ENCODE data around the gene TEX48. TPM values are rescaled to one million over a fixed set of nuclear protein-coding genes. Genes with fewer than 3 reads are reported as not detected.

Gene TEX48, protein sequence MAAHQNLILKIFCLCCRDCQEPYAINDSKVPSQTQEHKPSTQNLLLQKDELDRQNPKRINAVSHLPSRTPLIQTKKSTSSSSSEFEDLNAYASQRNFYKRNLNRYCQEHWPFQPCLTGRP
- total RNA-seq (under 1 TPM in 1 of 5 experiments, not detected in 4; 0.85 TPM), polyA plus RNA-seq (not detected), total RNA-seq (not detected)

DNA sequence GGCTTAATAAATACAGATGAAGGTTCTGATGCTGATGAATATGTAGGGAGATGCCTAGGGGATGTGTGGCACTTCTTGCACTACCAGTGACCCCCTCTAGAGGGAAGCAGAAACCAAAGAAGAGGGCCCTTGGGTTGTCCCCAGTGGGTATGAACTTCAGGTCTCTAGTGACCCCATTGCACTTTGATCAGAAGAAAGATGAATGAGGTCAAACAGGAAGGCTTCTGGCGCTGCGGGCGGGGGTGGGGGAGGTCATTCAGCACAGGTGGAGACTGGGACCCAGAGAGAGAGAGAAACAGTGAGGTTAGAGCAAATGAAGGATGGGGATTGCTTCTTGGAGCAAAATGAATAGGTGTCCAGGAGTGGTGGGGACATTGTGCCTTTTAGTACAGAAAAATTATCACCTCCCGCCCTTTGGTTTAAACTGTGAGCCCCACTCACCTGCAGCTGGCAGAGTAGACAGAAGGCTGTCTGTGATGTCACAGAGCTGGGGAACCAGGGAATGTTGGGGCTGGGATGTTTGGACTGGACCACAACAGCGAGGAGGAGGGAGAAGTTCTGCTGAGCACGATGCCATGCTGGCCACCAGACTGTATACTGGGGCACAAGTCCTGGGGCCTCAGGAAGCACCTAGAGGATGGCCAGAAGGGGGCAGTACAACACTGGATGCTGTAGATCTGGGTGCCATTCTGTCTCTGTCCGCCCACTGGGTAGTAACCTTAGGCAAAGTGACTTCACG is at the start of gene TEX48:
TEX48 (minus strand) TSS at position 599 of the 739 bp plus-strand sequence. CDS start 10,469 bp downstream, outside the sequence.
- Histone ChIP-seq H3K27me3 (ENCODE audit: control insufficient read depth in 2 of 2, insufficient read depth in 2 of 2, low read length in 2 of 2) (peaks cover 0 to 4% of the 10 kb centered on the region in 2 donors), H3K4me1 (ENCODE audit: control insufficient read depth in 2 of 2, insufficient read depth in 2 of 2, low read length in 2 of 2) (peaks cover 5 to 11% of the 10 kb centered on the region in 2 donors), H3K27ac (ENCODE audit: low read depth, low read length) (no peak within 1 kb of the TSS), H3K9me3 (ENCODE audit: control insufficient read depth in 2 of 3, low read length in 3 of 3) (no peaks in the 10 kb centered on the region), H3K36me3 (ENCODE audit: control insufficient read depth in 2 of 3, insufficient read depth in 3 of 3, low read length in 3 of 3) (no peaks in the 10 kb centered on the region), H3K4me3 (ENCODE audit: low read length) (no peak within 1 kb of the TSS)
- Mint-ChIP-seq H3K27me3 (peaks cover 0 to 20% (median 14%) of the 10 kb centered on the region in 5 donors), H3K36me3 (peaks cover 0 to 19% (median 0%) of the 10 kb centered on the region in 5 donors), H3K9me3 (peaks cover 0 to 5% (median 0%) of the 10 kb centered on the region in 11 donors), H3K27ac (peak within 1 kb of the TSS in 1 of 9 donors; percentile 95), H3K4me3 (peak within 1 kb of the TSS in 1 of 10 donors; percentile 56), H3K4me1 (peaks cover 0 to 58% (median 7%) of the 10 kb centered on the region in 7 donors)
- ChIA-PET CTCF (interaction anchor here (0.6 to 5.0 kb wide), 25 partner anchors 7 to 446 kb away, joined by 3 to 40 read pairs (median 4); partner anchors contain the start of gene TNFSF8), POLR2A (interaction anchor here (1.5 kb wide), 1 partner anchor 333 kb away, joined by 5 read pairs; no protein-coding TSS in a partner anchor)
- intact Hi-C loops (cut with micrococcal nuclease): loop anchor here (1.0 to 5.0 kb wide), 13 partner anchors 10 to 1981 kb away; partner anchors contain the start of genes TNFSF15 (in 1 of the 2) and TNFSF8 (in 1 of the 2)
- peak; percentile 29 to 74 (median 62) for DNase-seq
- peak; percentile 95 for ATAC-seq

DNA sequence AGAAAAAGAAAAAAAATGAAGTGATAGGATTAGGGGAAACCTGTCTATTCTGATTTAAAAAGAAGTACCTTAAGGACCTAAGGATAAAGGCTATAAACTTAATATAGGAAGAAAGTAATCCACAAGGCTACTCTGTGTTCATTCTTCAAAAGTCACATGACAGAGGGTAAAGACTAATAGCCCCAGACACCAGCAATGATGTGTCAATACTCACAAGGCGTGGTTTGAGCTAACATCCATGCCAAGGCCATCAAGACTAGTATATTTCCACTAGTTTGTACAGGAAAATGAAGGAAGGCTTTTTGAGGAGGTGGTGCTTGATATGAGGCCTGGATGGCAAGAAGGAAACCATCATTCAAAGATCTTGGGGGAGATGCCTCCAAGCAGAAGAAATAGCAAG is 49.7 kb upstream of the TEX48 start:
- DNase-seq: no peak
- POLR2A ChIA-PET: no interaction called here
- no peak for ATAC-seq
- Mint-ChIP-seq H3K36me3 (peaks cover 0 to 47% (median 0%) of the 10 kb centered on the region in 5 donors), H3K9me3 (peaks cover 0 to 13% (median 0%) of the 10 kb centered on the region in 11 donors), H3K4me1 (peaks cover 0 to 28% (median 7%) of the 10 kb centered on the region in 7 donors), H3K4me3 (no peak overlapping the region), H3K27me3 (no peaks in the 10 kb centered on the region), H3K27ac (no peak overlapping the region)
- CTCF ChIA-PET: interaction anchor here (12.6 kb wide), 1 partner anchor 177 kb away, joined by 151 read pairs; no protein-coding TSS in a partner anchor
- intact Hi-C loops (cut with micrococcal nuclease): no loop called here
- Histone ChIP-seq H3K4me3 (ENCODE audit: low read length) (no peak overlapping the region), H3K27me3 (ENCODE audit: control insufficient read depth in 2 of 2, insufficient read depth in 2 of 2, low read length in 2 of 2) (no peaks in the 10 kb centered on the region), H3K9me3 (ENCODE audit: control insufficient read depth in 2 of 3, low read length in 3 of 3) (no peaks in the 10 kb centered on the region), H3K36me3 (ENCODE audit: control insufficient read depth in 2 of 3, insufficient read depth in 3 of 3, low read length in 3 of 3) (no peaks in the 10 kb centered on the region), H3K4me1 (ENCODE audit: control insufficient read depth in 2 of 2, insufficient read depth in 2 of 2, low read length in 2 of 2) (peaks cover 17 to 21% of the 10 kb centered on the region in 2 donors), H3K27ac (ENCODE audit: low read depth, low read length) (no peak overlapping the region)

DNA sequence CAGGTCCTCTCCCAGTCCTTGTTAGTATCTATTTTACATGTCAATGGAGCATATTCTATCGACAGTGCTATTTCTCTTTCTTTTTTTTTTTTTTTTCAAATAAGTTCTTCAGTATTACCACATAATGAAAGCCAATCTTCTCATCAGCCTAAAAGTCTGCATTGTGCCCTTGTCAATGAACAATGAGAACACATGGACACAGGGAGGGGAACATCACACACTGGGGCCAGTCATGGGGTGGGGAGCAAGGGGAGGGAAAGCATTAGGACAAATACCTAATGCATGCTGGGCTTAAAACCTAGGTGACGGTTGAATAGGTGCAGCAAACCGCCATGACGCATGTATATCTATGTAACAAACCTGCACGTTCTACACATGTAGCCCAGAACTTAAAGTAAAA is 47.7 kb upstream of the TEX48 start:
- H3K4me1 ChIP-seq (ENCODE audit: control insufficient read depth in 2 of 2, insufficient read depth in 2 of 2, low read length in 2 of 2): peaks cover under 1 to 1% of the 10 kb centered on the region in 2 donors
- intact Hi-C loops (cut with micrococcal nuclease): no loop called here
- no peak for ATAC-seq
- no peak overlapping the region for H3K4me3 ChIP-seq (ENCODE audit: low read length)
- H3K27ac ChIP-seq (ENCODE audit: low read depth, low read length): no peak overlapping the region
- POLR2A ChIA-PET: no interaction called here
- H3K36me3 Mint-ChIP-seq: peaks cover 0 to 38% (median 0%) of the 10 kb centered on the region in 5 donors
- no peaks in the 10 kb centered on the region for H3K27me3 Mint-ChIP-seq
- no peaks in the 10 kb centered on the region for H3K9me3 ChIP-seq (ENCODE audit: control insufficient read depth in 2 of 3, low read length in 3 of 3)
- no peaks in the 10 kb centered on the region for H3K27me3 ChIP-seq (ENCODE audit: control insufficient read depth in 2 of 2, insufficient read depth in 2 of 2, low read length in 2 of 2)
- peaks cover 0 to 31% (median 0%) of the 10 kb centered on the region in 7 donors for H3K4me1 Mint-ChIP-seq
- no peak overlapping the region for H3K4me3 Mint-ChIP-seq
- H3K9me3 Mint-ChIP-seq: peaks cover 0 to 11% (median 0%) of the 10 kb centered on the region in 11 donors
- H3K27ac Mint-ChIP-seq: no peak overlapping the region
- H3K36me3 ChIP-seq (ENCODE audit: control insufficient read depth in 2 of 3, insufficient read depth in 3 of 3, low read length in 3 of 3): no peaks in the 10 kb centered on the region
- CTCF ChIA-PET: no interaction called here
- no peak for DNase-seq

DNA sequence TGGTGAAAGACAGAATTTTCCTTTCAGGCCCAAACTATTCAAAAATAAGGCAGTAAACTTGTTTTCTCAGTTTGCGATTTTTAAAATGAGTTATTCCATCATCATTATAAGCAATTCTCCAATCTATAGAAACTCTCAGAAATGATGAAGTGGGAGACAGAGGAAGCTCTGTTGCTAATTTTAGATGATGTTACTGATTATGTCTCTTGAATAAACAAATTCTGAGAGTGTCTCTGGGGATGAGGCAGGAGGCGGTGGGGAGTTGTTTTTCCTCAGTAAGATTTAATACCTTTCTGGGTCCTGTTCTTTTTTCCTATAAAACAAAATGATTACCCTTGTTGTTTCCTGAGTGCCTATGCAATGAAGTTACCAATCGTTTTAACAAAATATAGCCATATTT is 43.9 kb upstream of the TEX48 start:
- Histone ChIP-seq H3K4me3 (ENCODE audit: low read length) (no peak overlapping the region), H3K27ac (ENCODE audit: low read depth, low read length) (no peak overlapping the region), H3K36me3 (ENCODE audit: control insufficient read depth in 2 of 3, insufficient read depth in 3 of 3, low read length in 3 of 3) (no peaks in the 10 kb centered on the region), H3K27me3 (ENCODE audit: control insufficient read depth in 2 of 2, insufficient read depth in 2 of 2, low read length in 2 of 2) (no peaks in the 10 kb centered on the region), H3K4me1 (ENCODE audit: control insufficient read depth in 2 of 2, insufficient read depth in 2 of 2, low read length in 2 of 2) (no peaks in the 10 kb centered on the region), H3K9me3 (ENCODE audit: control insufficient read depth in 2 of 3, low read length in 3 of 3) (no peaks in the 10 kb centered on the region)
- ChIA-PET POLR2A (no interaction called here), CTCF (no interaction called here)
- no peak overlapping the region for H3K4me3 Mint-ChIP-seq
- H3K9me3 Mint-ChIP-seq: peaks cover 0 to 19% (median 0%) of the 10 kb centered on the region in 11 donors
- intact Hi-C loops (cut with micrococcal nuclease): no loop called here
- H3K4me1 Mint-ChIP-seq: peaks cover 0 to 55% (median 0%) of the 10 kb centered on the region in 7 donors
- no peak overlapping the region for H3K27ac Mint-ChIP-seq
- H3K36me3 Mint-ChIP-seq: peaks cover 0 to 49% (median 0%) of the 10 kb centered on the region in 5 donors
- no peaks in the 10 kb centered on the region for H3K27me3 Mint-ChIP-seq
- DNase-seq (no peak), ATAC-seq (no peak)

DNA sequence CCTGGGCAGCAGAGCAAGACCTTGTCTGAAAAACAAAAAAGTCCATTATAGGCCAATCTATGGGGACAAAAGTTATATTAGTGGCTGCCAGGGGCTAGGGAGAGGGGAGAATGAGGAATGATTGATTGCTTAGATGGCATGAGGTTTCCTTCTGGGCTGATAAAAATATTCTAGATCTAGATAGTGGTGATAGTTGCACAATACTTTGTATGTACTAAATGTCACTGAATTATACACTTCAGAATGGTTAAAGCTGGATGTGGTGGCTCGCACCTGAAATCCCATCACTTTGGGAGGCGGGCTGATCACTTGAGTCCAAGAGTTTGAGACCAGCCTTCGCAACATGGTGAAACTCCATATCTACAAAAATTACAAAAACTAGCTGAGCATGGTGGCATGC is 42.8 kb upstream of the TEX48 start:
- H3K9me3 Mint-ChIP-seq: peaks cover 0 to 19% (median 0%) of the 10 kb centered on the region in 11 donors
- H3K27me3 Mint-ChIP-seq: no peaks in the 10 kb centered on the region
- Histone ChIP-seq H3K4me3 (ENCODE audit: low read length) (no peak overlapping the region), H3K36me3 (ENCODE audit: control insufficient read depth in 2 of 3, insufficient read depth in 3 of 3, low read length in 3 of 3) (no peaks in the 10 kb centered on the region), H3K9me3 (ENCODE audit: control insufficient read depth in 2 of 3, low read length in 3 of 3) (no peaks in the 10 kb centered on the region), H3K27me3 (ENCODE audit: control insufficient read depth in 2 of 2, insufficient read depth in 2 of 2, low read length in 2 of 2) (no peaks in the 10 kb centered on the region), H3K27ac (ENCODE audit: low read depth, low read length) (no peak overlapping the region), H3K4me1 (ENCODE audit: control insufficient read depth in 2 of 2, insufficient read depth in 2 of 2, low read length in 2 of 2) (peaks cover 0 to 7% of the 10 kb centered on the region in 2 donors)
- H3K4me3 Mint-ChIP-seq: no peak overlapping the region
- H3K4me1 Mint-ChIP-seq: peaks cover 0 to 67% (median under 1%) of the 10 kb centered on the region in 7 donors
- no peak for DNase-seq
- ChIA-PET POLR2A (no interaction called here), CTCF (interaction anchor here (1.0 kb wide), 1 partner anchor 14 kb away, joined by 3 read pairs; no protein-coding TSS in a partner anchor)
- intact Hi-C loops (cut with micrococcal nuclease): no loop called here
- H3K27ac Mint-ChIP-seq: no peak overlapping the region
- H3K36me3 Mint-ChIP-seq: peaks cover 0 to 50% (median 0%) of the 10 kb centered on the region in 5 donors
- ATAC-seq: no peak

DNA sequence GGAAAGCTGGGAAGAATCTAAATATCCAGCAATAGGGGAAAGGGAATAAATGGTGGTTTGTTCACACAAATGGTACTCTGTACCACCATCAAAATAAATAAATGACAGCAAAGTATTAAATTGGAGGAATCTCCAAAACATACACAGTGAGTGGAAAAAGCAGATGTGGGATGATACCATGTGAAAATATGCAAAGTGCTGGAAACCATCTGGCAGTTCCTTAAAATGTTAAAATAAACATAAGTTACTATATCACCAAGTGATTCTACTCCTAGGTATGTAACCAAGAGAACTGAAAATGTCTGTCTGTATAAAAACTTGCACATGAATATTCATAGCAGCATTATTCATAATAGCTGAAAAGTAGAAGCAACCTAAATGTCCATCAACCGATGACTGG is 41.9 kb upstream of the TEX48 start:
- H3K4me3 ChIP-seq (ENCODE audit: low read length): no peak overlapping the region
- H3K36me3 Mint-ChIP-seq: peaks cover 0 to 54% (median 0%) of the 10 kb centered on the region in 5 donors
- H3K9me3 Mint-ChIP-seq: peaks cover 0 to 22% (median 0%) of the 10 kb centered on the region in 11 donors
- peaks cover 0 to 75% (median 8%) of the 10 kb centered on the region in 7 donors for H3K4me1 Mint-ChIP-seq
- no peak overlapping the region for H3K27ac ChIP-seq (ENCODE audit: low read depth, low read length)
- H3K4me1 ChIP-seq (ENCODE audit: control insufficient read depth in 2 of 2, insufficient read depth in 2 of 2, low read length in 2 of 2): peaks cover 7 to 15% of the 10 kb centered on the region in 2 donors
- no peaks in the 10 kb centered on the region for H3K36me3 ChIP-seq (ENCODE audit: control insufficient read depth in 2 of 3, insufficient read depth in 3 of 3, low read length in 3 of 3)
- intact Hi-C loops (cut with micrococcal nuclease): no loop called here
- DNase-seq: no peak
- H3K4me3 Mint-ChIP-seq: no peak overlapping the region
- ChIA-PET POLR2A (no interaction called here), CTCF (interaction anchor here (0.6 to 1.0 kb wide), 2 partner anchors 10 to 15 kb away, joined by 3 to 7 read pairs; no protein-coding TSS in a partner anchor)
- H3K27ac Mint-ChIP-seq: no peak overlapping the region
- no peaks in the 10 kb centered on the region for H3K27me3 Mint-ChIP-seq
- no peaks in the 10 kb centered on the region for H3K27me3 ChIP-seq (ENCODE audit: control insufficient read depth in 2 of 2, insufficient read depth in 2 of 2, low read length in 2 of 2)
- H3K9me3 ChIP-seq (ENCODE audit: control insufficient read depth in 2 of 3, low read length in 3 of 3): no peaks in the 10 kb centered on the region
- no peak for ATAC-seq

All from naive thymus-derived CD4-positive, alpha-beta T cell (primary cell).